IMR-90 (cell line): Measurements from ENCODE around the gene LARP4B. TPM values are rescaled to one million over a fixed set of nuclear protein-coding genes. Genes with fewer than 3 reads are reported as not detected.

ENCODE experiments used
- ATAC-seq: fragments of 200-7000 bp; cut with Tn5 transposase; 2 replicates; pipeline ENCODE4 v1.9.1; 2020; ENCODE audit warnings: low read depth, mild to moderate bottlenecking, moderate library complexity
- BruUV-seq: library from RNA; stranded (reverse); fragments of 400-500 nt; replicated peaks from 2 replicates; lab custom pipeline; 2021; lab: Mats Ljungman, UMichigan
- CTCF ChIA-PET: fragments of 300-600 bp; formaldehyde crosslinking; extraction: SDS; loops from one replicate; lab custom pipeline; 2021; ENCODE audit warnings: antibody characterized with exemption; lab: Yijun Ruan, JAX
- POLR2A ChIA-PET: fragments of 300-600 bp; sonication (Branson Sonifier 250); formaldehyde crosslinking; loops from one replicate; lab custom pipeline; 2022; ENCODE audit warnings: antibody characterized with exemption; ENCODE audit not compliant: unreplicated experiment; lab: Charles Lee
- DNase-seq: peaks from one replicate; pipeline ENCODE4 v3.0.0; 2013
- H2AFZ ChIP-seq: replicated peaks from 2 replicates; pipeline ENCODE3; 2013; ENCODE audit warnings: low read length, mild to moderate bottlenecking; ENCODE audit not compliant: poor library complexity
- H2AK5ac ChIP-seq: 2 replicates; pipeline ENCODE4 v1.6.1; 2013; ENCODE audit warnings: low read depth, low read length, inconsistent platforms
- H2AK9ac ChIP-seq: replicated peaks from 2 replicates; pipeline ENCODE3; 2013; ENCODE audit warnings: mild to moderate bottlenecking, low read depth, low read length, moderate library complexity; ENCODE audit not compliant: poor library complexity
- H2BK120ac ChIP-seq: 2 replicates; pipeline ENCODE4 v1.6.1; 2013; ENCODE audit warnings: low read depth, low read length, inconsistent platforms
- H2BK15ac ChIP-seq: 3 replicates; pipeline ENCODE4 v1.6.1; 2013; ENCODE audit warnings: low read depth, low read length, inconsistent platforms
- H2BK20ac ChIP-seq: 2 replicates; pipeline ENCODE4 v1.6.1; 2013; ENCODE audit warnings: low read depth, mild to moderate bottlenecking, inconsistent platforms, low read length, moderate library complexity
- H2BK5ac ChIP-seq: 2 replicates; pipeline ENCODE4 v1.6.1; 2013; ENCODE audit warnings: mild to moderate bottlenecking, low read depth, low read length, inconsistent platforms; ENCODE audit not compliant: poor library complexity, severe bottlenecking
- H3K14ac ChIP-seq: replicated peaks from 2 replicates; pipeline ENCODE4 v1.6.1; 2013; ENCODE audit warnings: low read depth, low read length, inconsistent platforms
- H3K18ac ChIP-seq: 2 replicates; pipeline ENCODE4 v1.6.1; 2013; ENCODE audit warnings: low read depth, low read length, control low read depth
- H3K23ac ChIP-seq: 2 replicates; pipeline ENCODE4 v1.6.1; 2013; ENCODE audit warnings: low read depth, low read length, inconsistent platforms
- H3K27ac ChIP-seq: 2 replicates; pipeline ENCODE4 v1.5.1; 2013; ENCODE audit warnings: mild to moderate bottlenecking, control low read depth, low read length; ENCODE audit not compliant: insufficient read depth
- H3K27me3 ChIP-seq: 2 replicates; pipeline ENCODE4 v1.6.1; 2013; ENCODE audit warnings: low read length; ENCODE audit not compliant: control insufficient read depth, insufficient read depth
- H3K36me3 ChIP-seq: 2 replicates; pipeline ENCODE4 v1.6.1; 2013; ENCODE audit warnings: low read length, mixed read lengths; ENCODE audit not compliant: control insufficient read depth, insufficient read depth
- H3K4ac ChIP-seq: 2 replicates; pipeline ENCODE4 v1.6.1; 2013; ENCODE audit warnings: low read depth, low read length, inconsistent platforms
- H3K4me1 ChIP-seq: 2 replicates; pipeline ENCODE4 v1.6.1; 2013; ENCODE audit warnings: low read length, mixed read lengths; ENCODE audit not compliant: control insufficient read depth, insufficient read depth
- H3K4me2 ChIP-seq: 2 replicates; pipeline ENCODE4 v1.6.1; 2013; ENCODE audit warnings: low read depth, mild to moderate bottlenecking, control low read depth, low read length, moderate library complexity
- H3K4me3 ChIP-seq: 2 replicates; pipeline ENCODE4 v1.5.1; 2013; ENCODE audit warnings: low read depth, mild to moderate bottlenecking, control low read depth, low read length, moderate library complexity; ENCODE audit not compliant: insufficient read depth
- H3K56ac ChIP-seq: 2 replicates; pipeline ENCODE4 v1.6.1; 2013; ENCODE audit warnings: low read length, inconsistent platforms; ENCODE audit not compliant: insufficient read depth; ENCODE audit errors: extremely low read depth
- H3K79me1 ChIP-seq, 2 experiments: 2 replicates each; pipeline ENCODE4 v1.6.1; 2013; ENCODE audit warnings: low read length in 2 of 2, inconsistent platforms in 1 of 2, low read depth in 1 of 2
- H3K9ac ChIP-seq: 2 replicates; pipeline ENCODE4 v1.6.1; 2013; ENCODE audit warnings: low read depth, low read length, control low read depth
- H3K9me1 ChIP-seq: 2 replicates; pipeline ENCODE4 v1.6.1; 2013; ENCODE audit warnings: low read length, inconsistent platforms; ENCODE audit not compliant: insufficient read depth
- H3K9me3 ChIP-seq: 2 replicates; pipeline ENCODE4 v1.6.1; 2013; ENCODE audit warnings: low read length; ENCODE audit not compliant: control insufficient read depth, insufficient read depth
- H4K20me1 ChIP-seq: 2 replicates; pipeline ENCODE4 v1.6.1; 2013; ENCODE audit warnings: low read length, inconsistent platforms; ENCODE audit not compliant: insufficient read depth
- H4K5ac ChIP-seq: 2 replicates; pipeline ENCODE4 v1.6.1; 2013; ENCODE audit warnings: mild to moderate bottlenecking, low read depth, low read length, control low read depth
- H4K8ac ChIP-seq, 2 experiments: 2 replicates each; pipeline ENCODE4 v1.6.1; 2013; ENCODE audit warnings: low read depth in 2 of 2, low read length in 2 of 2, control low read depth in 1 of 2, inconsistent platforms in 1 of 2
- H4K91ac ChIP-seq: 2 replicates; pipeline ENCODE4 v1.6.1; 2013; ENCODE audit warnings: low read depth, low read length, inconsistent platforms; ENCODE audit not compliant: insufficient read depth
- BHLHE40 ChIP-seq: fragments of 150-350 bp; IDR thresholded peaks from 2 replicates; pipeline ENCODE4 v1.6.1; 2016; ENCODE audit warnings: mild to moderate bottlenecking, low read depth, low read length
- WGBS, 2 experiments: methylation state at CpG; one replicate each; pipeline versions ENCODE4 v1.1.5 to v1.1.7; 2013; ENCODE audit warnings: missing lambda C conversion rate in 2 of 2; ENCODE audit not compliant: insufficient read length in 1 of 2; ENCODE audit errors: extremely low coverage in 2 of 2; 5-methylcytosine and 5-hydroxymethylcytosine counted together
- dilution Hi-C: fragments of 300-500 bp; cut with HindIII; formaldehyde crosslinking; loops from one replicate; pipeline ENCODE4 v1.14.3; 2018; ENCODE audit warnings: low sequenced_read_pairs; ENCODE audit not compliant: unreplicated experiment
- in situ Hi-C: fragments of 300-500 bp; cut with MboI; formaldehyde crosslinking; loops from 3 replicates; pipeline ENCODE4 v1.14.3; 2019; ENCODE audit warnings: low sequenced_read_pairs, inconsistent platforms, mixed read lengths
- intact Hi-C: fragments of 100-400 bp; cut with micrococcal nuclease; formaldehyde crosslinking; loops from 2 replicates; pipeline ENCODE4 v1.10.0; 2022
- polyA plus RNA-seq, 3 experiments: library from polyadenylated mRNA; depleted of rRNA; stranded (reverse); fragments of >200 nt; gene quantifications; 2 replicates each; pipeline ENCODE4 v1.2.3, GENCODE V29; 2012; ENCODE audit warnings: low replicate concordance in 1 of 3
- total RNA-seq: library from RNA; depleted of rRNA; stranded (reverse); fragments of >200 nt; gene quantifications from 2 replicates; pipeline ENCODE4 v1.2.3, GENCODE V29; 2012

The LARP4B gene
- total and polyA plus RNA-seq, 2 of the 4 experiments (the other 2 are of a cell fraction), result 24.3 to 25.5 TPM

DNA sequence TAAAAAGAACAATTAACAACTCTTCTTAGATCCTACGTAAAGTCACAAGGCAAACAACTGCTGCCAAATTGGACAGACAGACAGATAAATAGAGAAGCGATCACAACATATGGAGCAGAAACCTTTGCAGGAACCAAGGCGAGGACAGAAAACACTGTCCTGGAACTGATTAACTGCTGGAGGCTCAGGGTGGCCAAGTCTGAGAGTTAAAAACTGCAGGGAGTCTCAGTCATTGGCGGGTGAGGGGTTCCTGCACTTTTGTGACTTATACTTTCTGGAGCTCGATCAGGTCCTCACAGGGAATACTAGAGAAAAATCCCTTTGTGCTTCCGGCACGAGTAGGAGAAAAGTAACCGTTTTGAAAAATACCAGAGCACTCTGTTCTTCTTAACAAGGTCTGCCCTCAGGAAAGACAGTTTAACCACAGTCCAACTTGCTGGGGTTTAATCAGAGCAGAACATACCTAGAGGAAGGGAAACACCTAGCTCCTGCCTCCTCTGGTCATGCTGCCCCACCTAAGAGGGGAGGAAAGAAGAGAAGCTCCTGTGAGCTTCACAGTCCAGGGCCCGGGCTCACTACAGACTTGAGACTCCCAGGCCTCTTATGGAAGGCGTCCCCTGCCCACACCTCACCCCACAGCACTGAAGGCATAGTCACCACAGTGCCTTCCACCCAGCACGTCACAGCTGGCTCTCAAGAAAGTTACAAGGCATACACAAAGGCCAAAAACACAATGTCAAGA lies 74.9 kb downstream of the LARP4B start:
- no peak overlapping the region for H3K4me3 ChIP-seq
- H3K36me3 ChIP-seq, result peaks cover 27% of the 10 kb centered on the region
- no TSS peak for BruUV-seq
- no peak overlapping the region for H3K18ac ChIP-seq
- H3K79me1 ChIP-seq, result peaks cover 32 to 64% of the 10 kb centered on the region in 2 experiments
- H3K56ac ChIP-seq, result no peak overlapping the region
- no peak overlapping the region for H4K5ac ChIP-seq
- H3K27ac ChIP-seq, result no peak overlapping the region
- H2BK120ac ChIP-seq, result no peak overlapping the region
- H2BK15ac ChIP-seq, result no peak overlapping the region
- no peak overlapping the region for H3K4ac ChIP-seq
- POLR2A ChIA-PET, result no interaction called here
- ATAC-seq (no peak), DNase-seq (no peak)
- H3K9me1 ChIP-seq, result no peaks in the 10 kb centered on the region
- TF ChIP-seq BHLHE40, result no peak
- no peak overlapping the region for H2AFZ ChIP-seq
- no peaks in the 10 kb centered on the region for H3K27me3 ChIP-seq
- dilution Hi-C loops (no loop called here), in situ Hi-C loops (no loop called here), intact Hi-C loops (no loop called here)
- no peak overlapping the region for H3K9ac ChIP-seq
- CTCF ChIA-PET, result no interaction called here
- H3K4me2 ChIP-seq, result no peak overlapping the region
- no peak overlapping the region for H4K8ac ChIP-seq
- 100% methylated on average over 2 of the region's 11 CpGs; no CpG with 5 or more reads in 1 of the 2 experiments for WGBS, 2 experiments
- H3K4me1 ChIP-seq, result no peaks in the 10 kb centered on the region
- no peak overlapping the region for H3K23ac ChIP-seq
- H4K20me1 ChIP-seq, result peaks cover 20% of the 10 kb centered on the region
- H3K14ac ChIP-seq, result no peak overlapping the region
- H2AK5ac ChIP-seq, result no peak overlapping the region
- H4K91ac ChIP-seq, result no peak overlapping the region
- H2BK20ac ChIP-seq, result no peak overlapping the region
- no peak overlapping the region for H2BK5ac ChIP-seq
- H2AK9ac ChIP-seq, result no peak overlapping the region
- no peaks in the 10 kb centered on the region for H3K9me3 ChIP-seq
